Posterior cingulate gyrus (tissue), 11 donors: Measurements from ENCODE around the gene MESP1.

Experiments used
- DNase-seq, 10 donors: peaks; one replicate each; pipeline versions ENCODE4 v3.0.0 to v3.0.0-alpha.2; 2020 to 2021; ENCODE audit warnings: mixed read lengths in 3 of 10
- intact Hi-C: fragments of 100-400 bp; cut with DNase I; formaldehyde crosslinking; loops from one replicate; pipeline ENCODE4 v1.15.1; 2023

The MESP1 gene

GRCh38 chr15:89761009-89761831 is 10.2 kb upstream of the MESP1 start:
- DNase-seq, result peak in 4 of 10 donors; percentile 12 to 59 (median 51)
- intact Hi-C loops, result no loop called here

- intact Hi-C loops, result loop anchor here (1.0 kb wide), 1 partner anchor 115 kb away; no protein-coding TSS in a partner anchor
Observed at GRCh38 chr15:89760303-89761008, 9.4 kb upstream of the MESP1 start.

GRCh38 chr15:89759835-89760234 is 8.8 kb upstream of the MESP1 start:
- intact Hi-C loops, result loop anchor here (1.0 kb wide), 1 partner anchor 115 kb away; no protein-coding TSS in a partner anchor
- DNase-seq, result peak in 1 of 10 donors; percentile 52

More at GRCh38 chr15:89760303-89761008, 9.4 kb upstream of the MESP1 start:
- peak; percentile 61 to 96 (median 78) for DNase-seq

- peak in 1 of 10 donors; percentile 54 for DNase-seq
- intact Hi-C loops, result no loop called here
Observed at GRCh38 chr15:89758981-89759380, 7.9 kb upstream of the MESP1 start.

- intact Hi-C loops, result no loop called here
- DNase-seq, result no peak
Observed at GRCh38 chr15:89758283-89758682, 7.2 kb upstream of the MESP1 start.

- intact Hi-C loops, result no loop called here
- no peak for DNase-seq
Observed at GRCh38 chr15:89756897-89757296, 5.8 kb upstream of the MESP1 start.

- peak in 1 of 10 donors; percentile 63 for DNase-seq
- intact Hi-C loops, result no loop called here
Observed at GRCh38 chr15:89755701-89756100, 4.7 kb upstream of the MESP1 start.

GRCh38 chr15:89754361-89755154 is 3.5 kb upstream of the MESP1 start:
- intact Hi-C loops, result no loop called here
- peak in 3 of 10 donors; percentile 35 to 52 (median 35) for DNase-seq

GRCh38 chr15:89753855-89754254 is 2.8 kb upstream of the MESP1 start:
- DNase-seq, result peak in 3 of 10 donors; percentile 13 to 62 (median 19)
- intact Hi-C loops, result no loop called here

- intact Hi-C loops, result no loop called here
Observed at GRCh38 chr15:89751748-89752147, 699 bp upstream of the MESP1 start.

GRCh38 chr15:89749951-89750559 is 994 bp downstream of the MESP1 start:
- intact Hi-C loops, result no loop called here

More at GRCh38 chr15:89751748-89752147, 699 bp upstream of the MESP1 start:
- DNase-seq, result peak in 2 of 10 donors; percentile 25 to 57

GRCh38 chr15:89749526-89749925 is 1.5 kb downstream of the MESP1 start:
- peak in 2 of 10 donors; percentile 21 to 55 for DNase-seq
- intact Hi-C loops, result no loop called here

More at GRCh38 chr15:89749951-89750559, 994 bp downstream of the MESP1 start:
- DNase-seq, result peak in 5 of 10 donors; percentile 25 to 87 (median 77)

GRCh38 chr15:89749054-89749453 is 2.0 kb downstream of the MESP1 start:
- DNase-seq, result peak in 3 of 10 donors; percentile 35 to 51 (median 40)
- intact Hi-C loops, result no loop called here

- intact Hi-C loops, result no loop called here
- DNase-seq, result peak in 2 of 10 donors; percentile 65 to 67
Observed at GRCh38 chr15:89747708-89748682, 3.1 kb downstream of the MESP1 start.

GRCh38 chr15:89746386-89746780 is 4.7 kb downstream of the MESP1 start:
- intact Hi-C loops, result no loop called here
- no peak for DNase-seq

- intact Hi-C loops, result no loop called here
Observed at GRCh38 chr15:89745768-89746167, 5.3 kb downstream of the MESP1 start.

GRCh38 chr15:89745131-89745530 is 5.9 kb downstream of the MESP1 start:
- peak in 1 of 10 donors; percentile 62 for DNase-seq
- intact Hi-C loops, result no loop called here

More at GRCh38 chr15:89745768-89746167, 5.3 kb downstream of the MESP1 start:
- DNase-seq, result peak in 1 of 10 donors; percentile 17

- intact Hi-C loops, result no loop called here
Observed at GRCh38 chr15:89743594-89743993, 7.5 kb downstream of the MESP1 start.

GRCh38 chr15:89743011-89743410 is 8.0 kb downstream of the MESP1 start:
- peak in 2 of 10 donors; percentile 49 to 57 for DNase-seq
- intact Hi-C loops, result no loop called here

More at GRCh38 chr15:89743594-89743993, 7.5 kb downstream of the MESP1 start:
- DNase-seq, result peak in 2 of 10 donors; percentile 41 to 58
